Upper lobe of right lung (tissue), 1 donor: ENCODE measurements around the gene CDK7. TPM values are rescaled to one million over a fixed set of nuclear protein-coding genes. Genes with fewer than 3 reads are reported as not detected.

Source experiments
- ATAC-seq: fragments of 200-7000 bp; cut with Tn5 transposase; one replicate; pipeline ENCODE4 v1.9.1; 2020; ENCODE audit warnings: mild to moderate bottlenecking, moderate library complexity
- DNase-seq: peaks from one replicate; pipeline ENCODE4 v3.0.0-alpha.2; 2020
- H3K27ac ChIP-seq: fragments of 200-600 bp; one replicate; pipeline ENCODE4 v1.8.0; 2022
- H3K27me3 ChIP-seq: fragments of 200-600 bp; one replicate; pipeline ENCODE4 v1.8.0; 2022; ENCODE audit warnings: mild to moderate bottlenecking
- H3K36me3 ChIP-seq: fragments of 200-600 bp; one replicate; pipeline ENCODE4 v1.8.0; 2022
- H3K4me1 ChIP-seq: fragments of 200-600 bp; one replicate; pipeline ENCODE4 v1.8.0; 2022
- H3K4me3 ChIP-seq: fragments of 200-600 bp; one replicate; pipeline ENCODE4 v1.8.0; 2022; ENCODE audit warnings: mild to moderate bottlenecking
- H3K9me3 ChIP-seq: fragments of 200-600 bp; one replicate; pipeline ENCODE4 v1.8.0; 2022
- intact Hi-C: fragments of 100-400 bp; cut with DNase I; formaldehyde crosslinking; loops from one replicate; pipeline ENCODE4 v1.11.0; 2022
- total RNA-seq: library from RNA; stranded (reverse); fragmentation: NEBNext Ultra II Directional; extraction: Animal tissue kit (Norgen Biotek cat#: 25700); gene quantifications from one replicate; pipeline ENCODE4 v1.2.1, GENCODE V29; 2021
- TF ChIP-seq, protein P1 (sequence below): fragments of 200-600 bp; IDR thresholded peaks from one replicate; pipeline ENCODE4 v1.8.0; 2022; ENCODE audit warnings: antibody characterized with exemption
- donor health status: DM: no; HTN: yes; CAD: no; lungs with severe emphysema.

CDK7 gene
- total RNA-seq, 1 donor from 2014 or later, result 21.9 TPM

- Histone ChIP-seq H3K4me3 (no peak overlapping the region), H3K27ac (no peak overlapping the region), H3K27me3 (no peaks in the 10 kb centered on the region), H3K36me3 (peaks cover 18% of the 10 kb centered on the region), H3K4me1 (no peaks in the 10 kb centered on the region), H3K9me3 (no peaks in the 10 kb centered on the region)
- no peak for DNase-seq
- intact Hi-C loops, result no loop called here
- no peak for ATAC-seq
- TF ChIP-seq, protein P1, sequence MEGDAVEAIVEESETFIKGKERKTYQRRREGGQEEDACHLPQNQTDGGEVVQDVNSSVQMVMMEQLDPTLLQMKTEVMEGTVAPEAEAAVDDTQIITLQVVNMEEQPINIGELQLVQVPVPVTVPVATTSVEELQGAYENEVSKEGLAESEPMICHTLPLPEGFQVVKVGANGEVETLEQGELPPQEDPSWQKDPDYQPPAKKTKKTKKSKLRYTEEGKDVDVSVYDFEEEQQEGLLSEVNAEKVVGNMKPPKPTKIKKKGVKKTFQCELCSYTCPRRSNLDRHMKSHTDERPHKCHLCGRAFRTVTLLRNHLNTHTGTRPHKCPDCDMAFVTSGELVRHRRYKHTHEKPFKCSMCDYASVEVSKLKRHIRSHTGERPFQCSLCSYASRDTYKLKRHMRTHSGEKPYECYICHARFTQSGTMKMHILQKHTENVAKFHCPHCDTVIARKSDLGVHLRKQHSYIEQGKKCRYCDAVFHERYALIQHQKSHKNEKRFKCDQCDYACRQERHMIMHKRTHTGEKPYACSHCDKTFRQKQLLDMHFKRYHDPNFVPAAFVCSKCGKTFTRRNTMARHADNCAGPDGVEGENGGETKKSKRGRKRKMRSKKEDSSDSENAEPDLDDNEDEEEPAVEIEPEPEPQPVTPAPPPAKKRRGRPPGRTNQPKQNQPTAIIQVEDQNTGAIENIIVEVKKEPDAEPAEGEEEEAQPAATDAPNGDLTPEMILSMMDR, result no peak
Measured at GRCh38 chr5:69308046-69308553, 73.4 kb downstream of the CDK7 start.

- Histone ChIP-seq H3K27me3 (no peaks in the 10 kb centered on the region), H3K36me3 (peaks cover 23% of the 10 kb centered on the region), H3K4me3 (no peak overlapping the region), H3K27ac (no peak overlapping the region), H3K9me3 (no peaks in the 10 kb centered on the region), H3K4me1 (no peaks in the 10 kb centered on the region)
- no peak for DNase-seq
- intact Hi-C loops, result no loop called here
- no peak for ATAC-seq
- TF ChIP-seq, protein P1, result no peak
Measured at GRCh38 chr5:69309380-69309779, 74.7 kb downstream of the CDK7 start.

GRCh38 chr5:69312459-69313160 lies 77.9 kb downstream of the CDK7 start:
- no peak for DNase-seq
- H3K9me3 ChIP-seq, result no peaks in the 10 kb centered on the region
- H3K4me1 ChIP-seq, result no peaks in the 10 kb centered on the region
- no peak overlapping the region for H3K27ac ChIP-seq
- TF ChIP-seq, protein P1, result no peak
- no peaks in the 10 kb centered on the region for H3K27me3 ChIP-seq
- ATAC-seq, result no peak
- no peak overlapping the region for H3K4me3 ChIP-seq
- H3K36me3 ChIP-seq, result peaks cover 13% of the 10 kb centered on the region
- intact Hi-C loops, result no loop called here

GRCh38 chr5:69313428-69313827 lies 78.7 kb downstream of the CDK7 start:
- no peak overlapping the region for H3K27ac ChIP-seq
- H3K4me3 ChIP-seq, result no peak overlapping the region
- intact Hi-C loops, result no loop called here
- H3K4me1 ChIP-seq, result no peaks in the 10 kb centered on the region
- TF ChIP-seq, protein P1, result no peak
- H3K9me3 ChIP-seq, result no peaks in the 10 kb centered on the region
- no peak for ATAC-seq
- H3K36me3 ChIP-seq, result peaks cover 10% of the 10 kb centered on the region
- no peaks in the 10 kb centered on the region for H3K27me3 ChIP-seq
- no peak for DNase-seq

- TF ChIP-seq, protein P1, result no peak
- no peak for DNase-seq
- Histone ChIP-seq H3K27me3 (no peaks in the 10 kb centered on the region), H3K9me3 (no peaks in the 10 kb centered on the region), H3K4me3 (no peak overlapping the region), H3K36me3 (peaks cover 23% of the 10 kb centered on the region), H3K27ac (no peak overlapping the region), H3K4me1 (no peaks in the 10 kb centered on the region)
- ATAC-seq, result no peak
- intact Hi-C loops, result no loop called here
Measured at GRCh38 chr5:69315972-69316371, 81.3 kb downstream of the CDK7 start.
